ENCODE results near the gene HAPLN2.

DNA sequence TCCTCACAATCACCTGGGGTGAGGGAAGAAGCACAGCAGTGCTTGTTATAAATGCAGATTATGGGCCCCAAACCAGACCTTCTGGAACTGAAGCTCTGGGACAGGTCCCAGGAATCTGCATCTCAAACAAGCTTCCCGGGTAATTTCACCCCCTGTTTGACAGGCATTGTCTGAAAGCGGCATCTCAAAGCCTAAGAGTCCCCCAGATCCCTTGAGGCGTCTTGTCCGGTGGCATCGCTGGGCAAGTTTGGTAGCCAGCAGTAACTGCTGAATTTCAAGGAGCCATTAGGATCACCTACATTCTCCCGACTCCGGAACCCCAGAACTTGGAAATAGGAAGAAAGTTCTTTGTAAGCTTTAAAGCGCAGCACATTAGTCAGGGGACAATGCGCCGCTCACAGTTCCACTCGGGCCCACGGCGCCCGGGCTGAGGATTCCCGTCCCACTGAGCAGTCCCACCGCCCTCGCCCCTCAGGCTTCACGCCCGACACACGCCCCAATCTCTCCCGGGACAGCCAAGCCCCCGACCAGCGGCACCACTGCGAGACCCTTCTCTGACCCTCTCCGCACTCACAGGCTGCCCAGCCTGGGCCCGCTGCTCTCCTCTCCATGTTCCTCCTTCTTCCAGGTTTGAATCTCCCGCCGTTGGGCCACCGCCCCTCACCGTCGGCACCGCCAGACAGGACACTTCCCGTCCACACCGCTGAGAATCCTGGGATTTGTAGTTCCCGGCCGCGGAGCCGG is 47.1 kb upstream of the HAPLN2 start, which contains the start of gene IQGAP3:
- TF ChIP-seq POLR2A (IDR thresholded peaks at IDR 0.05; ENCODE audit: low read depth): no peak
- TF ChIP-seq, protein P1, sequence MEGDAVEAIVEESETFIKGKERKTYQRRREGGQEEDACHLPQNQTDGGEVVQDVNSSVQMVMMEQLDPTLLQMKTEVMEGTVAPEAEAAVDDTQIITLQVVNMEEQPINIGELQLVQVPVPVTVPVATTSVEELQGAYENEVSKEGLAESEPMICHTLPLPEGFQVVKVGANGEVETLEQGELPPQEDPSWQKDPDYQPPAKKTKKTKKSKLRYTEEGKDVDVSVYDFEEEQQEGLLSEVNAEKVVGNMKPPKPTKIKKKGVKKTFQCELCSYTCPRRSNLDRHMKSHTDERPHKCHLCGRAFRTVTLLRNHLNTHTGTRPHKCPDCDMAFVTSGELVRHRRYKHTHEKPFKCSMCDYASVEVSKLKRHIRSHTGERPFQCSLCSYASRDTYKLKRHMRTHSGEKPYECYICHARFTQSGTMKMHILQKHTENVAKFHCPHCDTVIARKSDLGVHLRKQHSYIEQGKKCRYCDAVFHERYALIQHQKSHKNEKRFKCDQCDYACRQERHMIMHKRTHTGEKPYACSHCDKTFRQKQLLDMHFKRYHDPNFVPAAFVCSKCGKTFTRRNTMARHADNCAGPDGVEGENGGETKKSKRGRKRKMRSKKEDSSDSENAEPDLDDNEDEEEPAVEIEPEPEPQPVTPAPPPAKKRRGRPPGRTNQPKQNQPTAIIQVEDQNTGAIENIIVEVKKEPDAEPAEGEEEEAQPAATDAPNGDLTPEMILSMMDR (IDR thresholded peaks at IDR 0.05): peak in 1 of 3 experiments; percentile 19

Data from esophagus muscularis mucosa (tissue), 3 donors.